Brain microvascular endothelial cell (primary cell): ENCODE measurements around the gene MYBBP1A.
A peak's percentile ranks its signal among the peaks of the same experiment; 100 is the strongest.

ENCODE experiments used
- DNase-seq: peaks from one replicate; pipeline ENCODE4 v3.0.0-alpha.2; 2020
- H3K27ac ChIP-seq: fragments of 250-450 bp; sonication (Bioruptor Pico); 2 replicates; pipeline ENCODE4 v1.5.1; 2020; ENCODE audit warnings: mild to moderate bottlenecking, moderate library complexity
- H3K27me3 ChIP-seq: fragments of 250-450 bp; sonication (Bioruptor Pico); replicated peaks from 2 replicates; pipeline ENCODE4 v1.5.1; 2020; ENCODE audit warnings: mild to moderate bottlenecking
- H3K36me3 ChIP-seq: fragments of 250-450 bp; sonication (Bioruptor Pico); replicated peaks from 2 replicates; pipeline ENCODE4 v1.5.1; 2020; ENCODE audit warnings: mild to moderate bottlenecking
- H3K4me3 ChIP-seq: 2 replicates; pipeline ENCODE4 v1.5.1; 2011; ENCODE audit warnings: low read depth, mild to moderate bottlenecking, control low read depth, low read length, moderate library complexity
- in situ Hi-C: cut with HindIII; loops from 2 replicates; pipeline ENCODE4 v1.10.0; 2017; ENCODE audit warnings: low sequenced_read_pairs, low pct_ligation_motif_present
- TF ChIP-seq, protein P1 (sequence below): IDR thresholded peaks from 2 replicates; pipeline ENCODE4 v1.5.1; 2011; ENCODE audit warnings: low read depth, mild to moderate bottlenecking, moderate library complexity, low read length, control low read depth, inconsistent platforms; ENCODE audit errors: missing control alignments

Gene MYBBP1A

DNA sequence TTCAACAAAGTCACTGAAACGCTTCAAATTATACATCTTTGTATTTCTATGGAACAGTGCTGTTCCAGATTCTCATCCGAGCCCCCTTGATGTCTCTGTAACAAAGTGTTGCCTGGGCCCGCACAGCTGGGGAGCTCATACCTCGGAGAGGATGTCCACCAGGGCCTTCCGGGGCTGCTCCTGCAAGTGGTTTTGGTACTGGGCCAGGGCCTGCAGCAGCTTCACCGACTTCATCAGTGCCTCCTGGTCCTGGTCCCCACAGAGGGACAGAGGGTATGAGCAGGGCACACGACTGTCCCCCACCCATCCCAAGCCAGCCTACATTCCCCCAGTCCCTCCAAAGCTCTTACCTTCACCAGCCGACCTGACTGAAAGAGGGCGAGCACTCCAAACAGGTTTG is 1.5 kb downstream of the MYBBP1A start:
- no peak overlapping the region for H3K27ac ChIP-seq
- no peak for DNase-seq
- H3K36me3 ChIP-seq, result peaks cover 41% of the 10 kb centered on the region
- H3K27me3 ChIP-seq, result no peaks in the 10 kb centered on the region
- TF ChIP-seq, protein P1, sequence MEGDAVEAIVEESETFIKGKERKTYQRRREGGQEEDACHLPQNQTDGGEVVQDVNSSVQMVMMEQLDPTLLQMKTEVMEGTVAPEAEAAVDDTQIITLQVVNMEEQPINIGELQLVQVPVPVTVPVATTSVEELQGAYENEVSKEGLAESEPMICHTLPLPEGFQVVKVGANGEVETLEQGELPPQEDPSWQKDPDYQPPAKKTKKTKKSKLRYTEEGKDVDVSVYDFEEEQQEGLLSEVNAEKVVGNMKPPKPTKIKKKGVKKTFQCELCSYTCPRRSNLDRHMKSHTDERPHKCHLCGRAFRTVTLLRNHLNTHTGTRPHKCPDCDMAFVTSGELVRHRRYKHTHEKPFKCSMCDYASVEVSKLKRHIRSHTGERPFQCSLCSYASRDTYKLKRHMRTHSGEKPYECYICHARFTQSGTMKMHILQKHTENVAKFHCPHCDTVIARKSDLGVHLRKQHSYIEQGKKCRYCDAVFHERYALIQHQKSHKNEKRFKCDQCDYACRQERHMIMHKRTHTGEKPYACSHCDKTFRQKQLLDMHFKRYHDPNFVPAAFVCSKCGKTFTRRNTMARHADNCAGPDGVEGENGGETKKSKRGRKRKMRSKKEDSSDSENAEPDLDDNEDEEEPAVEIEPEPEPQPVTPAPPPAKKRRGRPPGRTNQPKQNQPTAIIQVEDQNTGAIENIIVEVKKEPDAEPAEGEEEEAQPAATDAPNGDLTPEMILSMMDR, result no peak
- in situ Hi-C loops, result no loop called here
- peak overlapping the region; percentile 97 for H3K4me3 ChIP-seq

DNA sequence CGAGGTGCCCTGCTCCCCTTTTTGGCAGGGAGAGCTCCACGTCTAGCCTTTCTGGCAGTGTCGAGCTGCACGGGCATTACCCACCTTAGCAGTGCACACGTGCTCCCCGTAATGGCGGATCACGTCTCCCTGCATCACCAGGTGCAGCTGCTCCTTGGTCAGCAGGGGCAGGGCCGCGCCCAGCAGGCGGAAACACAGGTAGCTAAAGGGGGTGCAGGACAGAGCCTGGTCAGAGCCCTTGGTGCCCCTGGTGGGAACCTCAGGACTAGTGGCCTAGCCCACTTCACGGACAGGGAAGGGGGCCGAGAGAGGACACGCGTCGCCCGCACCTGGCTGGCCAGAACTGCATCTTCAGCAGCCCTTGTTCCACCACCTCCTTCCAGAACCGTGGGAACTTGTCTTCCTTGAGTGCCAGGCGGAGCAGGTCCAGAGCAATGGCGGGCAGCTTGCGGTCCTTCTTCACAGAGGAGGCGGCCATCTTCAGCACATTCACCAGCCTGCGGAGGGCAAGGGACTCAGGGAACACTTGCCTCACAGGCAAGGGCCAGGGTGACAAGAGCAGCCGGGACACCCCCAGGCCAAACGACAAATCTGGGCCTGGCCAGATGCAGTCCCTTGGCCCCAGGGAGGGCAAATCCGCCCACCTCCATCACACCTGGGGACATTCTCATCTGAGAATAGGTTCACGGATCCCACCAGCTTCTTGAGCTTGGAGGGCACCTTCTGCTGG is 3.2 kb downstream of the MYBBP1A start:
- no peak for DNase-seq
- H3K36me3 ChIP-seq, result peaks cover 58% of the 10 kb centered on the region
- H3K4me3 ChIP-seq, result no peak overlapping the region
- H3K27ac ChIP-seq, result no peak overlapping the region
- in situ Hi-C loops, result no loop called here
- no peaks in the 10 kb centered on the region for H3K27me3 ChIP-seq
- TF ChIP-seq, protein P1, result no peak

DNA sequence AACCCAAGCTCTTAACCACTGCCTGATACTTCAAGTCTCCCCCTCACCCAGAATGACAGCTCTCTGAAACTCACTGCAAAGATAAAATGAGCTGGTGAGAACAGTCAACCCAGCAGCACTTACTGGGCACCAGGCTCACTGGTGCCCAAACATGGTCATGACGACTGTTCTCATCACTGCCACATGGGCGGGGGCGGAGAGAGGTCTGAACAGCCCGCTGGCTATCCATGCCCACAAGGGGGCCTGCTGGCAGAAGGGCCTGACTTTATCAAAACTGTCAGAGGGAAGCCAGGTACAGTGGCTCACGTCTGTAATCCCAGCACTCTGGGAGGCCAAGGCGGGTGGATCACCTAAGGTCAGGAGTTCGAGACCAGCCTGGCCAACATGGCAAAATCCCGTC is 4.0 kb downstream of the MYBBP1A start:
- Histone ChIP-seq H3K27me3 (no peaks in the 10 kb centered on the region), H3K4me3 (no peak overlapping the region), H3K36me3 (peaks cover 63% of the 10 kb centered on the region), H3K27ac (no peak overlapping the region)
- in situ Hi-C loops, result no loop called here
- TF ChIP-seq, protein P1, result peak; percentile 33
- no peak for DNase-seq

DNA sequence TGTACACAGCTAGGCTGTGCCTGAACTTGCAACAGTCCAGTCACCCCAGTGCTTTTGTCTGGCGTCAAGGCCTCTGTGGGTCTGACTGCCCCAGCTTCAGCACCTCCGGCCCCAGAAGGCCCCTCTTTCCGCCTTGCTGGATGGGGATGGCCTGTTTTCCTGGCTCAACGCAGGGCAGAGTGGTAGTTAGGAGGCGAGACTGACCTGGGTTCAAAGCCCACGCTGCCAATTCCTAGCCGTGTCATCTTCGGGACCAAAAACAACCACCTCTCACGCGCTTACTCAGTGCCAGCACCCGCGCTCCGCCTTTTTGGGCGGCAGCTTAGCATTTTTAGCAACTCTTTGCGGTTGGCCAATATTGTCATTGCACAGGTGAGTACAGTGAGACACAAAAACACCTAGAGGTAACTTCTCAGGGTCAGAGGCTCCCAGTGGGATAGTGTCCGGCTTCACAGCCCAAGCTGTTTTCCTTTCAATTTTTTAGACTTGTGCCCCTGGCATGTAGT is 4.6 kb downstream of the MYBBP1A start:
- Histone ChIP-seq H3K27me3 (no peaks in the 10 kb centered on the region), H3K27ac (no peak overlapping the region), H3K36me3 (peaks cover 63% of the 10 kb centered on the region), H3K4me3 (no peak overlapping the region)
- TF ChIP-seq, protein P1, result no peak
- in situ Hi-C loops, result no loop called here
- no peak for DNase-seq

DNA sequence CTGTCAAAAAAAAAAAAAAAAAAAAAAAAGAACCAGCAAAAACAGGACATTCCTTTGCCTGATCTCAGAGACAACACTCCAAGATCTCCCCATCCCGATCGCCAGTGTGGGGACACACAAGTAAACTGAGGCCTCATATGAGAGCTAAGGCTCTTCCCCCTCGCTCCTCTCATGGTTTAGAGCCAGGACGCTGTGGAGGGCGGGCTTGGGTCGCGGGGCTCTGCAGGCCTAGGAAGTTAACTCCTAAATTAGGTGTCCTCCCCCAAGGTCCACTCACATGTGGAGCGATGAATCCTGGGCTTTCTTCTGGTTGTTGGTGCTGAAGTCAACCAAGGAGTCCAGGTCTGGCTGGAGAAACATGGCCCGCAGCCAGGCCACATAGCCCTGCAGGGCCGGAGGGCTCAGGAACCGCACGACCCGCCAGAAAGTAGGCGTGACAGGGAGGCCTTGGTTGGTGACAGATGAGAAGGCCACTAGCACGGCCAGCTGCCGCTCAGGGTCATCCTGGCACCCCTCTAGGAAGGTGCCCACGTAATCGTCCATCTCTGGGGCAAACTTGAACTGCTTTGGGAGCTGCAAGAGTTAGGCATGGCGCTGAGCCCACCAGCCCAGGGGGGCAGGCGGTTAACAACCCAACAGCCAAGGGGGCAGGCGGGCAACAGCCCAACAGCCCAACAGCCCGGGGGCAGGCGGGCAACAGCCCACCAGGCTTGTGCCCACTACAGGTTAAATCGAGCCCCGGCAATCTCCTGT is 5.2 kb downstream of the MYBBP1A start:
- Histone ChIP-seq H3K4me3 (no peak overlapping the region), H3K36me3 (peaks cover 63% of the 10 kb centered on the region), H3K27ac (no peak overlapping the region), H3K27me3 (no peaks in the 10 kb centered on the region)
- in situ Hi-C loops, result no loop called here
- TF ChIP-seq, protein P1, result no peak
- no peak for DNase-seq
